ENCODE results near the gene PRPF40A. TPM values are rescaled to one million over a fixed set of nuclear protein-coding genes. Genes with fewer than 3 reads are reported as not detected.

The PRPF40A gene
- total and polyA plus RNA-seq, 2 of the 13 experiments (the other 11 are each of a cell fraction or from before 2014, with no cell fraction given) = 146 to 207 TPM

DNA sequence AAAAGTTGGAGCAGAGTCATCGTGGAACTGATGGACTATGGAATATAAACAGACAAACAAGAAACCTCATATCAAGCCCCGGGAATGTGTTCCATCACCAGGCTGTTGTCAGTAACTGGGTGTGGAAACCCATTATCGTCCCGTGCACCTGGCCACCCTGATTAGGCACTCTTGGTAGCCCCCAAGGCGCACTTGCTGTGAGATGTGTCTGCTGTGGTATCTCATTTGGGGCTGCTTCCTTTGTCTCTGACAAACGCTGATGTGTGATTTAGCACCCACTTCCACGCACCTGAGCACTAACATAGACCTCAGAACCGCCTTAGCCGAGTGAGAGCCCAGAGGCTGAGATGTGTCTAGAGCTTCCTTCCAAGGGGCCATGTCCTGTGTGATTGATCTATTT, 96.3 kb downstream of the PRPF40A start:
- BruUV-seq (replicated peaks) = no TSS peak
- H3K4me3 ChIP-seq (replicated peaks in 1 of 3; ENCODE audit: insufficient read depth in 1 of 3, low read depth in 2 of 3, low read length in 3 of 3) = no peak overlapping the region
- intact Hi-C loops (cut with micrococcal nuclease; ENCODE audit: unreplicated experiment) (no loop called here), in situ Hi-C loops (cut with HindIII; ENCODE audit: extremely low pct_ligation_motif_present, low pct_unique_long_range_greater_than_20kb) (no loop called here)
- no peaks in the 10 kb centered on the region for H3K9me3 ChIP-seq (ENCODE audit: low read length)
- H2AFZ ChIP-seq (ENCODE audit: low read length) = no peak overlapping the region
- no peak overlapping the region for H3K27ac ChIP-seq (ENCODE audit: extremely low read length, insufficient read depth, low read length)
- FAIRE-seq (no peak), ATAC-seq (no peak), DNase-seq (ENCODE audit: low spot score) (no peak)
- H4K20me1 ChIP-seq (ENCODE audit: insufficient read depth, low read length) = no peaks in the 10 kb centered on the region
- H3K79me2 ChIP-seq (ENCODE audit: insufficient read depth, low read length) = no peaks in the 10 kb centered on the region
- H3K4me1 ChIP-seq (ENCODE audit: insufficient read depth, low read length) = no peaks in the 10 kb centered on the region
- H3K4me2 ChIP-seq (ENCODE audit: low read depth, low read length) = no peak overlapping the region
- POLR2A ChIA-PET = no interaction called here
- peaks cover 51 to 82% of the 10 kb centered on the region in 2 experiments for H3K36me3 ChIP-seq (replicated peaks in 1 of 2; ENCODE audit: control insufficient read depth in 1 of 2, insufficient read depth in 2 of 2, low read length in 2 of 2)
- CTCF ChIA-PET (ENCODE audit: low intra/inter-chr PET ratio, low total read pairs) = no interaction called here
- no peak overlapping the region for H3K9ac ChIP-seq (ENCODE audit: insufficient read depth, low read depth, low read length)
- no peaks in the 10 kb centered on the region for H3K27me3 ChIP-seq (ENCODE audit: control insufficient read depth in 1 of 2, insufficient read depth in 2 of 2, low read length in 2 of 2)
- WGBS (ENCODE audit: low lambda C conversion rate) = 95% methylated on average over 9 of the region's 9 CpGs
- TF ChIP-seq DPF2 (CRISPR knock-in tag; IDR thresholded peaks at IDR 0.05; ENCODE audit: borderline replicate concordance, low read depth) (no peak), ZNF251 (CRISPR knock-in tag; IDR thresholded peaks at IDR 0.05) (no peak), ZNF615 (CRISPR knock-in tag; IDR thresholded peaks at IDR 0.05; ENCODE audit: borderline replicate concordance) (no peak), ZNF75D (CRISPR knock-in tag; IDR thresholded peaks at IDR 0.05; ENCODE audit: borderline replicate concordance) (no peak), ZSCAN30 (CRISPR knock-in tag; IDR thresholded peaks at IDR 0.05) (no peak), ZKSCAN5 (CRISPR knock-in tag; IDR thresholded peaks at IDR 0.05) (no peak), MED1 (CRISPR knock-in tag; IDR thresholded peaks at IDR 0.05) (no peak), SAP130 (CRISPR knock-in tag; IDR thresholded peaks at IDR 0.05; ENCODE audit: low read depth) (no peak), NFIB (CRISPR knock-in tag; IDR thresholded peaks at IDR 0.05; ENCODE audit: borderline replicate concordance) (no peak), SATB2 (CRISPR knock-in tag; IDR thresholded peaks at IDR 0.05) (no peak), TAF1 (CRISPR knock-in tag; IDR thresholded peaks at IDR 0.05) (no peak), MIER2 (CRISPR knock-in tag; IDR thresholded peaks at IDR 0.05) (no peak), HDAC2 (CRISPR knock-in tag; IDR thresholded peaks at IDR 0.05) (no peak), ZNF572 (CRISPR knock-in tag; IDR thresholded peaks at IDR 0.05) (no peak), ATF7-NPFF (CRISPR knock-in tag; IDR thresholded peaks at IDR 0.05; ENCODE audit: low read depth) (no peak)
- TF ChIP-seq, protein P1, sequence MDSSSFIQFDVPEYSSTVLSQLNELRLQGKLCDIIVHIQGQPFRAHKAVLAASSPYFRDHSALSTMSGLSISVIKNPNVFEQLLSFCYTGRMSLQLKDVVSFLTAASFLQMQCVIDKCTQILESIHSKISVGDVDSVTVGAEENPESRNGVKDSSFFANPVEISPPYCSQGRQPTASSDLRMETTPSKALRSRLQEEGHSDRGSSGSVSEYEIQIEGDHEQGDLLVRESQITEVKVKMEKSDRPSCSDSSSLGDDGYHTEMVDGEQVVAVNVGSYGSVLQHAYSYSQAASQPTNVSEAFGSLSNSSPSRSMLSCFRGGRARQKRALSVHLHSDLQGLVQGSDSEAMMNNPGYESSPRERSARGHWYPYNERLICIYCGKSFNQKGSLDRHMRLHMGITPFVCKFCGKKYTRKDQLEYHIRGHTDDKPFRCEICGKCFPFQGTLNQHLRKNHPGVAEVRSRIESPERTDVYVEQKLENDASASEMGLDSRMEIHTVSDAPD (CRISPR knock-in tag; IDR thresholded peaks at IDR 0.05) = no peak
- TF ChIP-seq, protein P2, sequence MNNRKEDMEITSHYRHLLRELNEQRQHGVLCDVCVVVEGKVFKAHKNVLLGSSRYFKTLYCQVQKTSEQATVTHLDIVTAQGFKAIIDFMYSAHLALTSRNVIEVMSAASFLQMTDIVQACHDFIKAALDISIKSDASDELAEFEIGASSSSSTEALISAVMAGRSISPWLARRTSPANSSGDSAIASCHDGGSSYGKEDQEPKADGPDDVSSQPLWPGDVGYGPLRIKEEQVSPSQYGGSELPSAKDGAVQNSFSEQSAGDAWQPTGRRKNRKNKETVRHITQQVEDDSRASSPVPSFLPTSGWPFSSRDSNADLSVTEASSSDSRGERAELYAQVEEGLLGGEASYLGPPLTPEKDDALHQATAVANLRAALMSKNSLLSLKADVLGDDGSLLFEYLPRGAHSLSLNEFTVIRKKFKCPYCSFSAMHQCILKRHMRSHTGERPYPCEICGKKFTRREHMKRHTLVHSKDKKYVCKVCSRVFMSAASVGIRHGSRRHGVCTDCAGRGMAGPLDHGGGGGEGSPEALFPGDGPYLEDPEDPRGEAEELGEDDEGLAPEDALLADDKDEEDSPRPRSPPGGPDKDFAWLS (CRISPR knock-in tag; IDR thresholded peaks at IDR 0.05; ENCODE audit: borderline replicate concordance) = no peak
- TF ChIP-seq, protein P3, sequence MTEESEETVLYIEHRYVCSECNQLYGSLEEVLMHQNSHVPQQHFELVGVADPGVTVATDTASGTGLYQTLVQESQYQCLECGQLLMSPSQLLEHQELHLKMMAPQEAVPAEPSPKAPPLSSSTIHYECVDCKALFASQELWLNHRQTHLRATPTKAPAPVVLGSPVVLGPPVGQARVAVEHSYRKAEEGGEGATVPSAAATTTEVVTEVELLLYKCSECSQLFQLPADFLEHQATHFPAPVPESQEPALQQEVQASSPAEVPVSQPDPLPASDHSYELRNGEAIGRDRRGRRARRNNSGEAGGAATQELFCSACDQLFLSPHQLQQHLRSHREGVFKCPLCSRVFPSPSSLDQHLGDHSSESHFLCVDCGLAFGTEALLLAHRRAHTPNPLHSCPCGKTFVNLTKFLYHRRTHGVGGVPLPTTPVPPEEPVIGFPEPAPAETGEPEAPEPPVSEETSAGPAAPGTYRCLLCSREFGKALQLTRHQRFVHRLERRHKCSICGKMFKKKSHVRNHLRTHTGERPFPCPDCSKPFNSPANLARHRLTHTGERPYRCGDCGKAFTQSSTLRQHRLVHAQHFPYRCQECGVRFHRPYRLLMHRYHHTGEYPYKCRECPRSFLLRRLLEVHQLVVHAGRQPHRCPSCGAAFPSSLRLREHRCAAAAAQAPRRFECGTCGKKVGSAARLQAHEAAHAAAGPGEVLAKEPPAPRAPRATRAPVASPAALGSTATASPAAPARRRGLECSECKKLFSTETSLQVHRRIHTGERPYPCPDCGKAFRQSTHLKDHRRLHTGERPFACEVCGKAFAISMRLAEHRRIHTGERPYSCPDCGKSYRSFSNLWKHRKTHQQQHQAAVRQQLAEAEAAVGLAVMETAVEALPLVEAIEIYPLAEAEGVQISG (CRISPR knock-in tag; IDR thresholded peaks at IDR 0.05) = no peak
- TF ChIP-seq, protein P4, sequence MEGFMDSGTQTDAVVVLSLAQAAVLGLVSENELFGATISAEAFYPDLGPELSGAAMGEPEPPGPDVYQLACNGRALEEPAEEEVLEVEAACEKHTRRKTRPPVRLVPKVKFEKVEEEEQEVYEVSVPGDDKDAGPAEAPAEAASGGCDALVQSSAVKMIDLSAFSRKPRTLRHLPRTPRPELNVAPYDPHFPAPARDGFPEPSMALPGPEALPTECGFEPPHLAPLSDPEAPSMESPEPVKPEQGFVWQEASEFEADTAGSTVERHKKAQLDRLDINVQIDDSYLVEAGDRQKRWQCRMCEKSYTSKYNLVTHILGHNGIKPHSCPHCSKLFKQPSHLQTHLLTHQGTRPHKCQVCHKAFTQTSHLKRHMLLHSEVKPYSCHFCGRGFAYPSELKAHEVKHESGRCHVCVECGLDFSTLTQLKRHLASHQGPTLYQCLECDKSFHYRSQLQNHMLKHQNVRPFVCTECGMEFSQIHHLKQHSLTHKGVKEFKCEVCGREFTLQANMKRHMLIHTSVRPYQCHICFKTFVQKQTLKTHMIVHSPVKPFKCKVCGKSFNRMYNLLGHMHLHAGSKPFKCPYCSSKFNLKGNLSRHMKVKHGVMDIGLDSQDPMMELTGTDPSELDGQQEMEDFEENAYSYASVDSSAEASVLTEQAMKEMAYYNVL (CRISPR knock-in tag; IDR thresholded peaks at IDR 0.05; ENCODE audit: borderline replicate concordance) = no peak

All from HepG2 (cell line).